Measurements from ENCODE around the gene MFAP2.

DNA sequence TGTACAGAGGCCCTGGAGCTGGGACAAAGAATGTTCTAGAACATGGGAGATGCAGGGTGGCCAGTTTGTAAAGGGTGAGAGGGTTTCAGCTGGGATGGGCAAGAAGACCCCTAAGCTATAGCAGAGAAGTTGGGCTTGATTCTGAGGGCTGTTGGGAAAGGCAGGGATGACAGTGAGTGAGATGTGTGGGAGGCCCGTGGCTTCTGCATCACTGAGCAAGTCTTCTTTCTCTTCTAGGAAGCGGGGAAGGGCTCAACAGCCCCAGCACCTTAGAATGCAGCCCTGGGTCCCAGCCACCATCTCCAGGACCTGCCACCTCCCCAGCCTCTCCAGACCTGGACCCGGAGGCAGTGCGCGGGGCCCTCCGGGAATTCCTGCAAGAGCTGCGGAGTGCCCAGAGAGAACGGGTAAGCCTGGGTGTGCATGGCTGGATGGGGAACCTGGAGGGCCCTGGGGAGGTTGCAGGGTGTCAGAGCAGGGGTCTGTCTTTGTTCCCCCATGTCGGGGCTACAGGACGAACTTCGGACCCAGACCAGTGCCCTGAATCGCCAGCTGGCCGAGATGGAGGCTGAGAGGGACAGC lies 14.8 kb downstream of the MFAP2 start:
- TF ChIP-seq CTCF (conservative IDR thresholded peaks at IDR 0.05; ENCODE audit: low read depth, low read length) = no peak
- no peak for TF ChIP-seq EZH2 (IDR thresholded peaks at IDR 0.05; ENCODE audit: borderline replicate concordance, low read depth, low read length, poor library complexity, severe bottlenecking)

All from A673 (cell line).